ENCODE measurements around the gene CELSR1.
"Not testable (repeated sequence)": the region's sequence is repeated elsewhere in the genome, so short reads cannot be mapped to it uniquely, and the experiment has no call there.

The CELSR1 gene

DNA sequence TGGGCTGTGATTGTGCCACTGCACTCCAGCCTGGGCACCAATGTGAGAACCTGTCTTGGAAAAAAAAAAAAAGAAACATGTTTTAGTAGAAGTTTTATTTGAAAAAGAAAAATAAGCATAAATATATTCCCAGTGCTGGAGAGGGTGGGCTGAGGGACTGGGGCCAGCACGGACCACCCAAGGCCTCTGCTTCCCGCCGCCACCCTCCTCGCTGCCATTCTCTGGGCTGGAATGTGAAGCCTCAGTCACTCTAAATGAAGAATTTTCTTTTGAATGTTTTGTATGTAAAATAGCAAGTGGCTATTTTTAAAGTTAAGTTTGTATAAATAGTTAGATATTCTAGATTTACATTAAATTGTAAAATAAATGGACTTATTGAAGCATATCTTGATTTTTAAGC lies 207.0 kb downstream of the CELSR1 start:
- no peak for DNase-seq
- Mint-ChIP-seq H3K9me3 (no peaks in the 10 kb centered on the region), H3K27ac (no peak overlapping the region), H3K27me3 (no peaks in the 10 kb centered on the region), H3K4me3 (no peak overlapping the region), H3K4me1 (ENCODE audit: low read depth) (peaks cover 10% of the 10 kb centered on the region), H3K36me3 (ENCODE audit: low read depth) (peaks cover 67% of the 10 kb centered on the region)

- Mint-ChIP-seq H3K9me3 (no peaks in the 10 kb centered on the region), H3K27me3 (no peaks in the 10 kb centered on the region), H3K4me3 (no peak overlapping the region), H3K4me1 (ENCODE audit: low read depth) (peaks cover 4% of the 10 kb centered on the region), H3K27ac (no peak overlapping the region), H3K36me3 (ENCODE audit: low read depth) (peaks cover 68% of the 10 kb centered on the region)
- DNase-seq: no peak
Observed at GRCh38 chr22:46329616-46330015, 207.8 kb downstream of the CELSR1 start.

DNA sequence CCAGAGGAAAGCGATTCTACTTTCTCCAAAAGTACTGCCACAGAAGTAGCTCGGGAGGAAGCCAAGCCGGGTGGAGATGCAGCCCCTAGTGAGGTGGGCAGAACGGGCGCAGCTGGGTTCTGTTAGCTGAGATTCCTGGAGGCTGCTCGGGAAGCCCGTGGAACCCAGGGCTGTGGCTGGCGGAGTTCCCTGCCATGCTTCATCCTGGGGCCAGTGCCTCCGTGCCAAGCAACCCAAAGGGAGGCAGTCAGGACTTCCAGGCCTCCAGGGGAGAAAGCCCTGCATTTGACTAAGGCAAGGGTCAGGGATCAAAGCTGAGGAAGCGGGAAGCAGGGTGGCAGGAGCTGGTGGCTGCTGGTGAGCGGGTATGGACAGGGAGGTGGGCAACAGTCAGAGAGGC lies 208.6 kb downstream of the CELSR1 start:
- H3K9me3 Mint-ChIP-seq: no peaks in the 10 kb centered on the region
- peaks cover 77% of the 10 kb centered on the region for H3K36me3 Mint-ChIP-seq (ENCODE audit: low read depth)

GRCh38 chr22:46327691-46328465 lies 209.5 kb downstream of the CELSR1 start:
- Mint-ChIP-seq H3K27ac (no peak overlapping the region), H3K4me1 (ENCODE audit: low read depth) (no peaks in the 10 kb centered on the region), H3K4me3 (no peak overlapping the region), H3K36me3 (ENCODE audit: low read depth) (peaks cover 73% of the 10 kb centered on the region), H3K9me3 (no peaks in the 10 kb centered on the region), H3K27me3 (no peaks in the 10 kb centered on the region)
- DNase-seq: no peak

More for the DNA sequence above, 208.6 kb downstream of the CELSR1 start:
- no peak for DNase-seq
- Mint-ChIP-seq H3K27ac (no peak overlapping the region), H3K27me3 (no peaks in the 10 kb centered on the region), H3K4me3 (no peak overlapping the region), H3K4me1 (ENCODE audit: low read depth) (no peaks in the 10 kb centered on the region)

DNA sequence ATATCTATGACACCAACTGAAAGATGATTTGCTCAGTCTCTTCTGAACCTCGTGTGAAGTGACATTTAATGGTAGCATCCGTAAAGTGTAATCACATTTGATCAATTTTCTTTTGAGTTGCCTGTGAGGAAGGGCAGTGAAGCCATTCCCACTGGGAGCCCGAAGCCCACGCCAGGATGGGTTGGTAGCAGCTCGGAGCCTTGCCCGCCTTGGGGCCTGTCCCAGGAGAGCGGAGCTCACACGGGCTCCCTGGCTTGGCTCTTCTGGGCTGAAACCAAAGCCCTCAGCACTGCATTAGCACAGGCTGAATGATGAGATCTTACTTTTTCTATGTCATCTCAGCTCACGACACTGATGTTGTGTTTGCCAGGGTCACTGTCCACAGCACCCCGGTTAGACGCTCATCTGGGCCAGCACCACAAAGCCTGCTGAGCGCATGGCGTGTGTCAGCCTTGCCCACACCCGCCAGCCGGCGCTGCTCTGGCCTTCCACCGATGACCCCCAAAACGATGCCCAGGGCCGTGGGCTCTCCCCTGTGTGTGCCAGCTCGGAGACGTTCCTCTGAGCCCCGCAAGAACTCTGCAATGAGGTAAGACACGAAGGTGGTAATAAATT lies 211.2 kb downstream of the CELSR1 start:
- Mint-ChIP-seq H3K4me1 (ENCODE audit: low read depth) (no peaks in the 10 kb centered on the region), H3K4me3 (no peak overlapping the region), H3K27ac (no peak overlapping the region), H3K27me3 (no peaks in the 10 kb centered on the region), H3K9me3 (no peaks in the 10 kb centered on the region), H3K36me3 (ENCODE audit: low read depth) (peaks cover 70% of the 10 kb centered on the region)
- no peak for DNase-seq

GRCh38 chr22:46323162-46323561 lies 214.3 kb downstream of the CELSR1 start:
- H3K9me3 Mint-ChIP-seq: no peaks in the 10 kb centered on the region
- H3K27me3 Mint-ChIP-seq: no peaks in the 10 kb centered on the region
- no peaks in the 10 kb centered on the region for H3K4me1 Mint-ChIP-seq (ENCODE audit: low read depth)
- no peak overlapping the region for H3K4me3 Mint-ChIP-seq
- no peak for DNase-seq
- H3K36me3 Mint-ChIP-seq (ENCODE audit: low read depth): peaks cover 71% of the 10 kb centered on the region
- no peak overlapping the region for H3K27ac Mint-ChIP-seq

DNA sequence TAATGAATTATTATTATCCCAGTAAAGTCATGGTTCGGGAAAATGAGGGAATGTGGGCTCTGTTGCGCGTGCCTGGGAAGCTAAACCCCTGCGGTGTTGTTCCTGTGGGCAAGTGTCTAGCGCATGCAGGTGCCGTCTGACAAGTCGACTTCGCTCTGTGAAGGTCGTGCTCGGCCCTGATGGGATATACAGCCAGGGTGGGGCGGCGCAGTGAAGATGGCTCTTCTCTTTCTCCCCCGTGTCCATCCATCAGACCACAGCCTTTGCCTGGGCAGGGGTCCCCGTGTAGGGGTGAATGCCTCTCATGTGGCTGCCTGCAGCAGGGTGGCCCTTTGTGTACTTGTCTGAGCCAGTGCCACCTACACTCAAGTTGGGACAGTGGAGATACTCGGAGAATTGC lies 214.7 kb downstream of the CELSR1 start:
- DNase-seq: no peak
- no peaks in the 10 kb centered on the region for H3K9me3 Mint-ChIP-seq
- H3K27ac Mint-ChIP-seq: no peak overlapping the region
- peaks cover 71% of the 10 kb centered on the region for H3K36me3 Mint-ChIP-seq (ENCODE audit: low read depth)
- no peaks in the 10 kb centered on the region for H3K4me1 Mint-ChIP-seq (ENCODE audit: low read depth)
- H3K4me3 Mint-ChIP-seq: no peak overlapping the region
- H3K27me3 Mint-ChIP-seq: no peaks in the 10 kb centered on the region

GRCh38 chr22:46320716-46321386 lies 216.6 kb downstream of the CELSR1 start:
- Mint-ChIP-seq H3K27ac (no peak overlapping the region), H3K9me3 (no peaks in the 10 kb centered on the region), H3K36me3 (ENCODE audit: low read depth) (peaks cover 73% of the 10 kb centered on the region), H3K27me3 (no peaks in the 10 kb centered on the region), H3K4me3 (no peak overlapping the region), H3K4me1 (ENCODE audit: low read depth) (no peaks in the 10 kb centered on the region)
- no peak for DNase-seq

DNA sequence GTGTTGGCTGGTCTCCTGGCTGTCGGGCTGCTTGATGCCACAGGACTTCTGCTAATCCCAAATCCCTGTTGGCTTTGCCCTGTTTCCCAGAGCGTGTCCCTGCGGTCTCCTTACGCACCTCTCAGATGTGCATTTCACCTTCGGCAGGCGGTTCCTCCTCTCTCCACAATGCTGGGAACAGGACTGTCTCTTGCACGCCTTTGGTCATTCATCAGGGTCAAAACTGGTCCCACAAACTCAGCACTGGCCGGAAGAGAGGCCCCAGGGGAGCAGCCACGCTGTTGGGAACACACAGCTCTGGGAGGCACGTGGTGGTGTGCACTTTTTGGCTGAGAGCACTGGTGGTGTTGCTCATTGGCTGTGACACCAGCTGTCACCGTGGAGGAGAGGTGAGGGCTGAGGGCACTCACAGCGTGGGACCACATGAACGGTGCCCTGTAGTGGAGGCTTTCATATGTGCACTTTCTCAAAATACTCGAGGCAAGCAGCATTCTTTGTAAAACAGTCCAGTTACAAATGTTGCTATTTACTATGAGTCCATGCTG lies 217.2 kb downstream of the CELSR1 start:
- H3K4me1 Mint-ChIP-seq (ENCODE audit: low read depth): no peaks in the 10 kb centered on the region
- H3K36me3 Mint-ChIP-seq (ENCODE audit: low read depth): peaks cover 77% of the 10 kb centered on the region
- no peaks in the 10 kb centered on the region for H3K9me3 Mint-ChIP-seq
- H3K27me3 Mint-ChIP-seq: no peaks in the 10 kb centered on the region
- no peak overlapping the region for H3K27ac Mint-ChIP-seq
- H3K4me3 Mint-ChIP-seq: no peak overlapping the region
- no peak for DNase-seq

GRCh38 chr22:46319319-46319718 lies 218.1 kb downstream of the CELSR1 start:
- Mint-ChIP-seq H3K9me3 (no peaks in the 10 kb centered on the region), H3K36me3 (ENCODE audit: low read depth) (peaks cover 72% of the 10 kb centered on the region), H3K27ac (no peak overlapping the region), H3K4me3 (no peak overlapping the region), H3K27me3 (no peaks in the 10 kb centered on the region), H3K4me1 (ENCODE audit: low read depth) (no peaks in the 10 kb centered on the region)
- no peak for DNase-seq

DNA sequence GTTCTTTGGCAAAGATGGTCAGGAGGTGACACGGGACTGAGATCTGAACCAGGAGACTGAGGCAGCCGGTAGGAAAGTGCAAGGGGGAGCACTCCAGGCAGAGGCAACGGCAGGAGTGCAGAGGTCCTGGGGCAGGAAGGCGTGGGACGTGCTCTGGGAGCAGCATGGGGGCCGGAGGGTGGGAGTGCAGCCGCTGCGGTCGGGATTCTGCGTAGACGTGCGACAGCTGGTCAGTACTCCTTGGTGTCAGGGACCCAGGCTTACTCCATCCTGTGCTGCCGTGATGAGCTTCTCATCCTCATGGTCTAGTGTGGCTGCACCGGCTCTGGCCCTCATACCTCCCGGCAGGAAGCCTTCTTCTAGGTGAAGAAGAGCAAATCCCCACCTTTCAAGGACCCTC lies 218.8 kb downstream of the CELSR1 start:
- Mint-ChIP-seq H3K4me1 (ENCODE audit: low read depth) (no peaks in the 10 kb centered on the region), H3K9me3 (no peaks in the 10 kb centered on the region), H3K27ac (no peak overlapping the region), H3K36me3 (ENCODE audit: low read depth) (peaks cover 72% of the 10 kb centered on the region), H3K4me3 (no peak overlapping the region), H3K27me3 (no peaks in the 10 kb centered on the region)
- DNase-seq: no peak

DNA sequence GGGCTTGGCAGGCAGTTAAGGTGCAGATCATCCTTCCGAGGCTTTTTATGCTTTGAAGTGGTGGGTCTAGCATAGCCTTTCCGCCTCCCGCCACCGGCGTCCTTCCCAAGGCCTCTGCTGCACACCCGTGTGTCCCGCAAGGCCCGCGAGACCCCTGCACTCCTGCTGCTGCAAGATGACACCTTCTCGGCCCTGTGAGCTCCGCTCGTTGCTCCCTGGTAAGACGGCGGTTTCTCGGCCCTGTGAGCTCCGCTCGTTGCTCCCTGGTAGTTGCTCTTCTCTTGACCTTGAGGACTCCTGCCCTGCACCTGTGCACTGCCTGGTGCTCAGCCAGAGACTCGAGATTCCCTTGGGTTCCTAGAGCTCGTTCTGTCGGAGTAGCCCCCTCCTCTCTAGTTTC lies 219.8 kb downstream of the CELSR1 start:
- H3K36me3 Mint-ChIP-seq (ENCODE audit: low read depth): peaks cover 66% of the 10 kb centered on the region
- H3K4me1 Mint-ChIP-seq (ENCODE audit: low read depth): no peaks in the 10 kb centered on the region
- H3K27me3 Mint-ChIP-seq: no peaks in the 10 kb centered on the region
- no peaks in the 10 kb centered on the region for H3K9me3 Mint-ChIP-seq
- H3K27ac Mint-ChIP-seq: no peak overlapping the region
- no peak overlapping the region for H3K4me3 Mint-ChIP-seq
- no peak for DNase-seq

GRCh38 chr22:46315976-46316375 lies 221.4 kb downstream of the CELSR1 start:
- no peaks in the 10 kb centered on the region for H3K27me3 Mint-ChIP-seq
- H3K36me3 Mint-ChIP-seq (ENCODE audit: low read depth): peaks cover 59% of the 10 kb centered on the region
- peaks cover 2% of the 10 kb centered on the region for H3K4me1 Mint-ChIP-seq (ENCODE audit: low read depth)
- H3K9me3 Mint-ChIP-seq: no peaks in the 10 kb centered on the region
- H3K4me3 Mint-ChIP-seq: no peak overlapping the region
- H3K27ac Mint-ChIP-seq: no peak overlapping the region
- DNase-seq: no peak

DNA sequence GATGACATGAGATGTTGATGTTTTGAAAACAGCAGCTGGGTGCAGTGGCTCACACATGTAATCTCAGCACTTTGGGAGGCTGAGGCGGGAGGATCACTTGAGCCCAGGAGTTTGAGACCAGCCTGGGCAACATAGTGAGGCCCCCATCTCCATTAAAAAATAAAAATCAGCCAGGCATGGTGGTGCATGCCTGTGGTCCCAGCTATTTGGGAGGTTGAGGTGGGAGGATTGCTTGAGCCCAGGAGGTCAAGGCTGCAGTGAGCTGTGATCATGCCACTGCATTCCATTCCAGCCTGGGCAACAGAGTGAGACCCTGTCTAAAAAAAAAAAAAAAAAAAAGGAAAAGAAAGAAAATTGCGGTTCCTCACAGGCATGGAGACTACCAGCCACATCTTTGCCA lies 224.6 kb downstream of the CELSR1 start:
- not testable (repeated sequence) for H3K27ac Mint-ChIP-seq; DNase-seq; H3K4me1 Mint-ChIP-seq (ENCODE audit: low read depth); H3K27me3 Mint-ChIP-seq; H3K9me3 Mint-ChIP-seq; H3K4me3 Mint-ChIP-seq
- H3K36me3 Mint-ChIP-seq (ENCODE audit: low read depth): peaks cover 58% of the 10 kb centered on the region

DNA sequence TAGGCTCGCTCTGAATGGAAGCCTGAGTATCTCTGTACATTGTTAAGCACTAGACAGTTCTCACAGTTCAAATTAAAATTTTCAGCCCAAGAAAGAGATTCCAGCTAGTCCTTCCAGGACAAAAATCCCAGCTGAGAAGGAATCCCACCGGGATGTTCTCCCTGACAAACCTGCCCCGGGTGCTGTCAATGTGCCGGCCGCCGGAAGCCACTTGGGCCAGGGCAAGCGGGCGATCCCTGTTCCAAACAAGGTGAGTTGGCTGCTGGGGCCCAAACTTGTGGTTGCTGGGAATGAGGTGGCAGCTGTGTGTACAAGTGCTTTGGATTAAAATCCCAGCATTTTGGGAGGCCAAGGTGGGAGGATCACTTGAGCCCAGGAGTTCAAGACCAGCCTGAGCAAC lies 225.4 kb downstream of the CELSR1 start:
- Mint-ChIP-seq H3K9me3 (no peaks in the 10 kb centered on the region), H3K27ac (no peak overlapping the region), H3K4me1 (ENCODE audit: low read depth) (peaks cover 3% of the 10 kb centered on the region), H3K4me3 (no peak overlapping the region), H3K36me3 (ENCODE audit: low read depth) (peaks cover 51% of the 10 kb centered on the region), H3K27me3 (no peaks in the 10 kb centered on the region)
- no peak for DNase-seq
